Measurements from ENCODE around the gene MLLT10. TPM values are rescaled to one million over a fixed set of nuclear protein-coding genes. Genes with fewer than 3 reads are reported as not detected.

Gene MLLT10
- total and polyA plus RNA-seq, 10 of the 15 experiments (the other 5 are each of a cell fraction or from before 2014, with no cell fraction given), result 8.7 to 61.1 (median 28.5) TPM

GRCh38 chr10:21637795-21638194, 103.8 kb downstream of the MLLT10 start:
- CTCF ChIA-PET, result no interaction called here

More at GRCh38 chr10:21637795-21638194, 103.8 kb downstream of the MLLT10 start:
- POLR2A ChIA-PET, result no interaction called here
- RAD21 ChIA-PET (ENCODE audit: unreplicated experiment), result no interaction called here
- Histone ChIP-seq H3K9me3 (replicated peaks; ENCODE audit: control insufficient read depth, insufficient read depth, low read length) (no peaks in the 10 kb centered on the region), H3K79me2 (ENCODE audit: control insufficient read depth, insufficient read depth, low read length) (no peaks in the 10 kb centered on the region), H3K4me3 (no peak overlapping the region), H3K9ac (ENCODE audit: control insufficient read depth, insufficient read depth, low read length) (no peak overlapping the region), H3K4me2 (ENCODE audit: control insufficient read depth, insufficient read depth) (no peak overlapping the region), H3K36me3 (ENCODE audit: control insufficient read depth in 2 of 2, insufficient read depth in 2 of 2, low read length in 1 of 2) (peaks cover 2 to 6% of the 10 kb centered on the region in 2 experiments; a peak in 2 of 4 replicates), H3K27ac (ENCODE audit: control insufficient read depth, insufficient read depth) (no peak overlapping the region), H3K27me3 (replicated peaks in 1 of 2; ENCODE audit: control insufficient read depth in 2 of 2, insufficient read depth in 2 of 2, low read length in 1 of 2) (no peaks in the 10 kb centered on the region), H3K4me1 (ENCODE audit: control insufficient read depth, insufficient read depth, low read length) (no peaks in the 10 kb centered on the region), H2AFZ (ENCODE audit: control insufficient read depth, low read depth, low read length) (no peak overlapping the region), H4K20me1 (ENCODE audit: control insufficient read depth, insufficient read depth) (no peaks in the 10 kb centered on the region)
- TF ChIP-seq CTCF (IDR thresholded peaks at IDR 0.05 in 2 of 3, conservative IDR thresholded peaks at IDR 0.05 in 1 of 3; ENCODE audit: control insufficient read depth in 2 of 3, extremely low read depth in 1 of 3, insufficient read depth in 1 of 3, low read depth in 3 of 3, low read length in 3 of 3), result no peak
- no peak for TF ChIP-seq IKZF2 (IDR thresholded peaks at IDR 0.05)
- TF ChIP-seq SP1 (IDR thresholded peaks at IDR 0.05; ENCODE audit: low read depth, low read length), result no peak
- TF ChIP-seq MTA2 (IDR thresholded peaks at IDR 0.05; ENCODE audit: low read depth), result no peak
- TF ChIP-seq JUNB (IDR thresholded peaks at IDR 0.05), result no peak
- no peak for TF ChIP-seq ATF2 (IDR thresholded peaks at IDR 0.05; ENCODE audit: low read length)
- TF ChIP-seq CBX5 (IDR thresholded peaks at IDR 0.05; ENCODE audit: low read depth), result no peak
- no peak for TF ChIP-seq ZNF274 (IDR thresholded peaks at IDR 0.05; ENCODE audit: insufficient read depth, insufficient read length)
- no peak for TF ChIP-seq MYB (IDR thresholded peaks at IDR 0.05; ENCODE audit: borderline replicate concordance, low read depth, low read length)
- no peak for TF ChIP-seq CEBPZ (IDR thresholded peaks at IDR 0.05; ENCODE audit: low read depth, low read length)
- TF ChIP-seq NFIC (IDR thresholded peaks at IDR 0.05; ENCODE audit: low read depth, low read length), result no peak
- TF ChIP-seq RFX5 (IDR thresholded peaks at IDR 0.05; ENCODE audit: low read depth, low read length), result no peak
- FAIRE-seq (no peak), DNase-seq (ENCODE audit: low read depth, low spot score) (no peak), ATAC-seq (no peak)
- intact Hi-C loops (cut with micrococcal nuclease; ENCODE audit: unreplicated experiment) (no loop called here), in situ Hi-C loops (cut with MboI) (no loop called here)
- no TSS peak for BruUV-seq (replicated peaks)
- SMC1A ChIA-PET (ENCODE audit: uncharacterized antibody, unreplicated experiment), result interaction anchor here (0.7 to 1.4 kb wide), 3 partner anchors 13 to 85 kb away, joined by 3 to 4 read pairs (median 3); no protein-coding TSS in a partner anchor
- 96% methylated on average over 3 of the region's 3 CpGs for WGBS (ENCODE audit: insufficient coverage, insufficient replicate concordance, low lambda C conversion rate, missing lambda C conversion rate)

Data from GM12878 (cell line).